Fibroblast of lung (primary cell): ENCODE results near the gene POLG2. TPM values are rescaled to one million over a fixed set of nuclear protein-coding genes. Genes with fewer than 3 reads are reported as not detected.

Source experiments
- DNase-seq, 2 donors: peaks; one replicate each; pipeline versions ENCODE4 v3.0.0 to v3.0.0-alpha.2; 2010; ENCODE audit warnings: low read depth in 2 of 2
- H2AFZ ChIP-seq: 2 replicates; pipeline ENCODE4 v1.5.1; 2012; ENCODE audit warnings: low read length, control low read depth, inconsistent platforms
- H3K27ac ChIP-seq: 2 replicates; pipeline ENCODE4 v1.5.1; 2011; ENCODE audit warnings: low read length, control low read depth; ENCODE audit not compliant: insufficient read depth
- H3K27me3 ChIP-seq: 2 replicates; pipeline ENCODE4 v1.5.1; 2011; ENCODE audit warnings: mild to moderate bottlenecking, low read length; ENCODE audit not compliant: control insufficient read depth, insufficient read depth
- H3K36me3 ChIP-seq: 2 replicates; pipeline ENCODE4 v1.5.1; 2011; ENCODE audit warnings: low read length; ENCODE audit not compliant: control insufficient read depth, insufficient read depth
- H3K4me1 ChIP-seq: 2 replicates; pipeline ENCODE4 v1.5.1; 2011; ENCODE audit warnings: low read length; ENCODE audit not compliant: control insufficient read depth, insufficient read depth; ENCODE audit errors: extremely low read depth
- H3K4me2 ChIP-seq: 2 replicates; pipeline ENCODE4 v1.5.1; 2011; ENCODE audit warnings: low read length, control low read depth; ENCODE audit not compliant: insufficient read depth; ENCODE audit errors: extremely low read depth
- H3K4me3 ChIP-seq, 4 experiments: fragments of 200-600 bp in 1 of 4; sonication (generic) in 1 of 4; replicated peaks in 1 of 4; 2 replicates each; pipeline ENCODE4 v1.5.1; 2011 to 2016; ENCODE audit warnings: low read length in 4 of 4, low read depth in 3 of 4, mild to moderate bottlenecking in 3 of 4, control low read depth in 2 of 4, inconsistent platforms in 1 of 4, mixed read lengths in 1 of 4; ENCODE audit not compliant: insufficient read depth in 1 of 4; ENCODE audit errors: control extremely low read depth in 1 of 4
- H3K79me2 ChIP-seq: 2 replicates; pipeline ENCODE4 v1.5.1; 2012; ENCODE audit warnings: mild to moderate bottlenecking, low read length, inconsistent platforms; ENCODE audit not compliant: control insufficient read depth, insufficient read depth
- H3K9ac ChIP-seq: 2 replicates; pipeline ENCODE4 v1.5.1; 2011; ENCODE audit warnings: mild to moderate bottlenecking, low read length, control low read depth; ENCODE audit not compliant: insufficient read depth
- H3K9me3 ChIP-seq: 2 replicates; pipeline ENCODE4 v1.5.1; 2012; ENCODE audit warnings: low read depth, low read length; ENCODE audit not compliant: control insufficient read depth, insufficient read depth
- H4K20me1 ChIP-seq: 2 replicates; pipeline ENCODE4 v1.5.1; 2011; ENCODE audit warnings: low read length; ENCODE audit not compliant: control insufficient read depth, insufficient read depth; ENCODE audit errors: extremely low read depth
- EZH2 ChIP-seq: IDR thresholded peaks from 2 replicates; pipeline ENCODE4 v1.5.1; 2012; ENCODE audit warnings: low read length, control low read depth, mild to moderate bottlenecking; ENCODE audit errors: missing control alignments
- polyA plus RNA-seq, 2 donors: library from polyadenylated mRNA; depleted of rRNA in 1 of 2; stranded (reverse) in 1 of 2; unstranded in 1 of 2; fragments of >200 nt; gene quantifications; 2 replicates each; pipeline ENCODE4 v1.2.1, GENCODE V29; 2011 to 2012; ENCODE audit warnings: missing spikeins in 1 of 2
- total RNA-seq: library from RNA; depleted of rRNA; stranded (reverse); fragments of >200 nt; gene quantifications from 2 replicates; pipeline ENCODE4 v1.2.1, GENCODE V29; 2014
- TF ChIP-seq, protein P1 (sequence below), 2 donors: IDR thresholded peaks in 1 of 2; conservative IDR thresholded peaks in 1 of 2; 1 replicate in 1 of 2; 2 replicates in 1 of 2; pipeline ENCODE4 v1.5.1; 2011 to 2012; ENCODE audit warnings: low read length in 2 of 2, control low read depth in 1 of 2, inconsistent platforms in 1 of 2, low read depth in 1 of 2, mild to moderate bottlenecking in 1 of 2

POLG2 gene
- total and polyA plus RNA-seq, 2 donors (not counting 1 experiment from before 2014, with no cell fraction given) = 6.9 to 21.3 TPM

DNA sequence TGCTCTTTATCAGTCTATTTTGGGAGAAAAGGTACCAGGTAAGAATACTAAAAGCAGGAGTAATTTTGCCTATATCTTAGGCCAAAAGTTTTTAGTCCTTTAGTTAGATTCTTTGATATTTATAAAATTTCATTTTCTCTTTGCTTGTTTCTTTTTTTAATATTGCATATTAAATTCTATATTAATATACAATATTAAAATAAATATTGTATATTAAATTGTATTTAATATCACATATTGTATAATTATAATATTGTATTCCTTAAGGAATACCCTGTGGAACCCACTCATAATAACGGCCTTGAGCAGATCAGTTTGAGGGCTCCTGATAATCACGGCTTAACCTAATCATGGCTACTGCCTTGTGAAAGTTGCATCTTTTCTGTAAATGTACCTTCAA is 11.8 kb upstream of the POLG2 start:
- H3K27me3 ChIP-seq = no peaks in the 10 kb centered on the region
- H3K9ac ChIP-seq = no peak overlapping the region
- H2AFZ ChIP-seq = no peak overlapping the region
- H4K20me1 ChIP-seq = peaks cover 9% of the 10 kb centered on the region
- H3K9me3 ChIP-seq = no peaks in the 10 kb centered on the region
- peak overlapping the region; percentile 96 for H3K4me2 ChIP-seq
- H3K36me3 ChIP-seq = peaks cover 5% of the 10 kb centered on the region
- DNase-seq = no peak
- H3K27ac ChIP-seq = no peak overlapping the region
- H3K79me2 ChIP-seq = peaks cover 59% of the 10 kb centered on the region
- no peak for TF ChIP-seq EZH2
- TF ChIP-seq, protein P1, sequence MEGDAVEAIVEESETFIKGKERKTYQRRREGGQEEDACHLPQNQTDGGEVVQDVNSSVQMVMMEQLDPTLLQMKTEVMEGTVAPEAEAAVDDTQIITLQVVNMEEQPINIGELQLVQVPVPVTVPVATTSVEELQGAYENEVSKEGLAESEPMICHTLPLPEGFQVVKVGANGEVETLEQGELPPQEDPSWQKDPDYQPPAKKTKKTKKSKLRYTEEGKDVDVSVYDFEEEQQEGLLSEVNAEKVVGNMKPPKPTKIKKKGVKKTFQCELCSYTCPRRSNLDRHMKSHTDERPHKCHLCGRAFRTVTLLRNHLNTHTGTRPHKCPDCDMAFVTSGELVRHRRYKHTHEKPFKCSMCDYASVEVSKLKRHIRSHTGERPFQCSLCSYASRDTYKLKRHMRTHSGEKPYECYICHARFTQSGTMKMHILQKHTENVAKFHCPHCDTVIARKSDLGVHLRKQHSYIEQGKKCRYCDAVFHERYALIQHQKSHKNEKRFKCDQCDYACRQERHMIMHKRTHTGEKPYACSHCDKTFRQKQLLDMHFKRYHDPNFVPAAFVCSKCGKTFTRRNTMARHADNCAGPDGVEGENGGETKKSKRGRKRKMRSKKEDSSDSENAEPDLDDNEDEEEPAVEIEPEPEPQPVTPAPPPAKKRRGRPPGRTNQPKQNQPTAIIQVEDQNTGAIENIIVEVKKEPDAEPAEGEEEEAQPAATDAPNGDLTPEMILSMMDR (conservative IDR thresholded peaks at IDR 0.05 in 1 of 2, IDR thresholded peaks at IDR 0.05 in 1 of 2; ENCODE audit: low read depth in 1 of 2, low read length in 2 of 2) = no peak
- H3K4me3 ChIP-seq = peak overlapping the region in 3 of 4 experiments; percentile 74 to 96 (median 89)
- H3K4me1 ChIP-seq = peaks cover 3% of the 10 kb centered on the region

DNA sequence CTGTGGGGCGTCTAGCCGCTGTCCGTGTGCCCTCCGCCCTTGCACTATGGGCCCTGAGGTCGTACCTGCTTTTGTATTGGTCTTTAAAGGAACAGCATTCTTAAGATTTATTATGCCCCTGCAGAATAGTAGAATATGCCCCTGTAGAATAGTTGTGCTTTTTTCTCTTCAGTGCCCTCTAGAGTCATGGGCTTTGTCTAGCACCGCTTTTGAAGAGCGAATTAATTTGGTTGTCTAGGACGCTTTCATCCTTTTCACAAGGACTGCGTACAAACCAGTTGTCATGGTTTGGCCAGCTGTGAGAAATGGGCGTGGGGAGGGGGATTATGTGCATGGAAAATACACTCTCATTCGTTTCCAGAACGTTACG is 10.5 kb upstream of the POLG2 start:
- Histone ChIP-seq H3K36me3 (peaks cover 16% of the 10 kb centered on the region), H3K4me3 (peak overlapping the region; percentile 74 to 100 (median 92)), H3K9me3 (no peaks in the 10 kb centered on the region), H3K27ac (peak overlapping the region; percentile 97), H3K4me2 (peak overlapping the region; percentile 96), H4K20me1 (peaks cover 13% of the 10 kb centered on the region), H3K4me1 (peaks cover 14% of the 10 kb centered on the region), H3K27me3 (no peaks in the 10 kb centered on the region), H3K79me2 (peaks cover 72% of the 10 kb centered on the region), H3K9ac (peak overlapping the region; percentile 95), H2AFZ (peak overlapping the region; percentile 78)
- peak; percentile 77 to 79 for DNase-seq
- no peak for TF ChIP-seq EZH2
- TF ChIP-seq, protein P1 (conservative IDR thresholded peaks at IDR 0.05 in 1 of 2, IDR thresholded peaks at IDR 0.05 in 1 of 2; ENCODE audit: low read depth in 1 of 2, low read length in 2 of 2) = peak; percentile 54 to 57

DNA sequence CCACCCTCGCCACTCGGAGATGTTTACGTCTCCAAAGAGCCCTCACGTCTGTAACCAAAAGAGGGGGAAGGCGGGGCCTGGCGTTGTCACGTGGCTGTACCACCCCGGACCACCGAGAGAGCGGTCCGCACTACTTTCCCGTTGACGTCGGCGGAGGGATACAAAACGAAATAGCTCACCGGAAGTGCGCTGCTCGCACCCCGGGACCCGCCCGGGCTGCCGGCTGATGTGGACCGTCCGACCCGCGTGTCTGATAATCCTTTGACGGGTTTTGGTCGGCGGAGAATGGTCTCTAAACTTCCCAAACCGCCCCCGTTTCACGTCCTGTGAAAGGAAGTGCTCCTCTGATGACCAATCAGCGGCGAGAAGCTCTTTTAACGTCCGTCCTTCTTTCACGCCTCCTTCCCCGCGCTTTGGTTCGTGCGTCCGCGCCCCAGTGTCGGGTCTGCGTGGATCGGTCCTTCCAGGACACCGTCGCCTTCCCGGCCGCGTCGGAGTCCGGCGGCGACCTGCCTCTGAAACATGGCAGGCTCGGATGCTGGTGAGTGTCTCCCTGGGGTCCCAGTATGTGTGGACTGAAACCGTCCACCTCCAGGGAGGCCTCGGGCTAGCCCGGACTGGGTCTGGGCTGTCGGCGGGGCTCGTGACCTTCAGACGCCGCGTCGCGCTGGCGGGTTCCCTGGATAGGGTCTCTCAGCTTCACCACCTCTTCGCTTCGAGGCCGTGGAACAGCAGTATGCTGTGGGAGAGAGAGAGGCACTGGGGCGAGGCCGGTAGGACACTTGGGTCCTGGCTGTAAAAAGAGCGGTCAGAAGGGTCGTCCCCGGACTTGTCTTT is 9.9 kb upstream of the POLG2 start, which contains the start of gene CEP95:
TSS of gene CEP95 (plus strand) at position 402 of the 837 bp plus-strand sequence. CDS start at position 523, 121 bp downstream.
- Histone ChIP-seq H3K79me2 (peaks cover 78% of the 10 kb centered on the region), H3K4me2 (peak within 1 kb of the TSS; percentile 96), H4K20me1 (peaks cover 13% of the 10 kb centered on the region), H3K36me3 (peaks cover 20% of the 10 kb centered on the region), H2AFZ (peak within 1 kb of the TSS; percentile 78), H3K4me3 (peak within 1 kb of the TSS; percentile 74 to 100 (median 92)), H3K9ac (peak within 1 kb of the TSS; percentile 95), H3K27ac (peak within 1 kb of the TSS; percentile 97), H3K4me1 (peaks cover 14% of the 10 kb centered on the region), H3K9me3 (no peaks in the 10 kb centered on the region), H3K27me3 (no peaks in the 10 kb centered on the region)
- TF ChIP-seq, protein P1 (conservative IDR thresholded peaks at IDR 0.05 in 1 of 2, IDR thresholded peaks at IDR 0.05 in 1 of 2; ENCODE audit: low read depth in 1 of 2, low read length in 2 of 2) = no peak
- TF ChIP-seq EZH2 = no peak
- peak; percentile 99 for DNase-seq
